HG02678 (cell line): ENCODE measurements around the gene KAT14.
"Not testable (repeated sequence)": the region's sequence is repeated elsewhere in the genome, so short reads cannot be mapped to it uniquely, and the experiment has no call there.

ENCODE experiments used
- ATAC-seq: cut with Tn5 transposase; IDR thresholded peaks from one replicate; pipeline ENCODE4 v1.9.1; 2021; ENCODE audit warnings: mild to moderate bottlenecking, moderate library complexity; ENCODE audit not compliant: unreplicated experiment

The KAT14 gene, protein sequence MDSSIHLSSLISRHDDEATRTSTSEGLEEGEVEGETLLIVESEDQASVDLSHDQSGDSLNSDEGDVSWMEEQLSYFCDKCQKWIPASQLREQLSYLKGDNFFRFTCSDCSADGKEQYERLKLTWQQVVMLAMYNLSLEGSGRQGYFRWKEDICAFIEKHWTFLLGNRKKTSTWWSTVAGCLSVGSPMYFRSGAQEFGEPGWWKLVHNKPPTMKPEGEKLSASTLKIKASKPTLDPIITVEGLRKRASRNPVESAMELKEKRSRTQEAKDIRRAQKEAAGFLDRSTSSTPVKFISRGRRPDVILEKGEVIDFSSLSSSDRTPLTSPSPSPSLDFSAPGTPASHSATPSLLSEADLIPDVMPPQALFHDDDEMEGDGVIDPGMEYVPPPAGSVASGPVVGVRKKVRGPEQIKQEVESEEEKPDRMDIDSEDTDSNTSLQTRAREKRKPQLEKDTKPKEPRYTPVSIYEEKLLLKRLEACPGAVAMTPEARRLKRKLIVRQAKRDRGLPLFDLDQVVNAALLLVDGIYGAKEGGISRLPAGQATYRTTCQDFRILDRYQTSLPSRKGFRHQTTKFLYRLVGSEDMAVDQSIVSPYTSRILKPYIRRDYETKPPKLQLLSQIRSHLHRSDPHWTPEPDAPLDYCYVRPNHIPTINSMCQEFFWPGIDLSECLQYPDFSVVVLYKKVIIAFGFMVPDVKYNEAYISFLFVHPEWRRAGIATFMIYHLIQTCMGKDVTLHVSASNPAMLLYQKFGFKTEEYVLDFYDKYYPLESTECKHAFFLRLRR

DNA sequence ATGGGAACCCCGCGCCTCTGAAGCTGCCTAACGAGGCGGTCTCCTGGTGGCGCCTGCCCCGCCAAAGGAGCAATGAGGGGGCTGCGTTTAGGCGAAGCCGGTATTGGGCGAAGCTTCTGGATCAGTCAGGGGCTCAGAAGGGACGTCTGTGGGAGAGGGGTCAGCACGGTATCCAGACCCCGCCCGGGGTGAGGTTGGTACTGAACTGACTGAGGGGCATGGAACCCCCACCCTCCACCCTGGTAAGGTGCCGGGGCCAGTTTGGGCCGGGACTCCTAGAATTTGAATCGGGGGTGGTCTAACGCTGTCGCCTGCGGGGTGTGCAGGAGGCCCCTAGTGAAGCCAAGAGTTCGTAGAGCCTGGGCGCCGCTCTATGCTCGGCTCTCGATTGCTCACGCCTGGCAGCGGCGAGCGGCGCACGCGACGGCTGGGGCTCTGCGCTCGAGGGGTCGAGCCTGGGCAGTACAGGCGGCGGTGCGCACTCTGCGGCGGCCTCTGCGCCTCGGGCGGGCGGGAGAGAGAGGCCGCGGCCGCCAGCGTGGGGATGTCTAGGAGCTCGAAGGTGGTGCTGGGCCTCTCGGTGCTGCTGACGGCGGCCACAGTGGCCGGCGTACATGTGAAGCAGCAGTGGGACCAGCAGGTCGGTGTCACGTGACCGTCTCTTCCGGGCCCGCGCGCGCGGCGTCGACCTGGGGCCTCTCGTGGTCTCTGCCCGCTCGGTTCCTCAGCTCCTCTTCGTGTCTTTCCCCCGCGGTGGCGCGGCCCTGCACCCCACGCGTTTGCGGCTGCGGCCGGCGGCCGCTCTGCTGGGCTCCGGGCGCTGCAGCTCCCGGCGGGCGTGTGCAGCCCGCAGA, at the start of gene KAT14, which contains the start of gene PET117:
Gene KAT14, plus strand, starts transcription at position 452 of the 854 bp plus-strand sequence. CDS start 4,798 bp downstream, outside the sequence.
Gene PET117, plus strand, starts transcription at position 452 of the 854 bp plus-strand sequence. Its CDS starts 93 bp downstream, at position 545.
- ATAC-seq: peak; percentile 89

DNA sequence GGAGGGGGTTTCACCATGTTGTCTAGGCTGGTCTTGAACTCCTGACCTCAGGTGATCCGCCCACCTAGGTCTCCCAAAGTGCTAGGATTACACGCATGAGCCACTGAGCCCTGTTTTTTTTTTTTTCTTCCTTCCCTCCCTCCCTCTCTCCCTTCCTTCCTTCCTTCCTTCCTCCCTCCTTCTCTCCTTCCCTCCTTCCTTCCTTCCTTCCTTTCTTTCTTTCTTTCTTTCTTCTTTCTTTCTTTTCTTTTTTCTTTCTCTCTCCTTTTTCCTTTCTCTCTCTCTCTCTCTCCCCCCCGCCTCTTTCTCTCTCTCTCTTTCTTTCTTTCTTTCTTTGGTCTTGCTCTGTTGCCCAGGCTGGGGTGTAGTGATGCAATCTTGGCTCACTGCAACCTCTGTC, 49.4 kb upstream of the KAT14 start:
- ATAC-seq: not testable (repeated sequence)

DNA sequence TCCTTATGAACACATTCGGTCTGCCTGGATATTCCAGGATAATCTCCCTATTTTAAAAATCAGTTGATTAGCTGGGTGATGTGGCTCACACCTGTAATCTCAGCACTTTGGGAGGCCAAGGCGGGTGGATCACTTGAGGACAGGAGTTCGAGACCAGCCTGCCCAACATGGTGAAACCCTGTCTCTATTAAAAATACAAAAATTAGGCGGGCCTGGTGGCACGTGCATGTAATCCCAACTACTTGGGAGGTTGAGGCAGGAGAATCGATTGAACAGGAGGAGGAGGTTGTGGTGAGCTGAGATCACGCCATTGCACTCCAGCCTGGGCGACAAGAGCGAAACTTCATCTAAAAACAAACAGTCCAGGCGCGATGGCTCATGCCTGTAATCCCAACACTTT, 48.8 kb upstream of the KAT14 start:
- ATAC-seq: not testable (repeated sequence)

DNA sequence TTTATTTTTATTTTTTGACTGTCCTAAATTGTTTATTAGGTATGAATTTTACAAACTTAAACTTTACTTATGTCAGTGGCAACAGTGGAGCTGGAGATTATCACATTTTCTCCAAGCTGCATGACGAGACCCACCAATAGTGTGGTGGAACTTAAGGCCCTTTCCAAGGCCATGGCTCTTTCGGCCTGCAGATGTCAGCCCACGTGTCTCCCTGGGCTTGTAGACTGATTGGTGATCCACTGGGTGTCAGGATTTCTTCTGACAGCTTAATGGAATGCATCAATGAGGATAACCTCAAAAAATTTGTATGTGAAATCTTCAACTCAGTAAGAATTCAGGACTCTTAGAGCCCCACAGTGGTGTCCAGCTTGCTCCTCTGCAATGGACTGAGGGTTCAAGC, 47.6 kb upstream of the KAT14 start:
- no peak for ATAC-seq

DNA sequence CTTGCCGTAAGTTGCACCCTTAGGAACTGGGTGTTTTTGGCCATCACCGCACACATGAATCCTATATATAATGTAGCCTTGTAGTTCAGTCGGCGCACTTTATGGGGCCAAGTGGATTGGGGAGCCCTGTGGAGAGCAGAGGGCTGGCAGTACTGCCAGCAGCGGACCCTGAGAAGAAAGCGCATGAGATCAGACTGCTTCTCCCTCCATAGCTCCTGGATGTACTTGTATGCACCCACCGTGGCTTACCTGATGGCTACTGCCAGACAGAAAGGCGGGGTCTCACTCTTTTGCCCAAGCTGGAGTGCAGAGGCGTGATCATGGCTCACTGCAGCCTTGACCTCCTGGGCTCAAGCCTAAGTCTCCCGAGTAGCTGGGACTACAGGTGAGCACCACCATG, 47.2 kb upstream of the KAT14 start:
- ATAC-seq: no peak

DNA sequence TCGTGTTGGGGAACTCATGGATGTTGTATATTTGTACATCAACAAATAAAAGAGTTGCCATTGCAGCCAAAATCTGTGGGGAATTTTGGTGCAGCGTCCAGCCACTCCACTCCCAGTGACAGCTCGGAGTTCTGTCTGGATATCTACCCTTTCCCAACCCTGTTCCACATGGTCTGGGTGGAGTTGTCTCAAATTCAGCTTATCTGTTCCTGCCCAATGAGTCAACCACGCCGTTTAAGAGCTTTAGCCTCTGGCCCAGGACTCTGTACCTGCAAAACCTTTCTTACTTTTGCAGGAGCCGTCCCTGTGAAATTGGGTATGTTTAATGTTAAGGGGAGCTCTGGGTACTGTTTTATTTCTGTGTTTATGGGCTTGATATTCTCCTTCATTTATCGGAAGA, 46.0 kb upstream of the KAT14 start:
- ATAC-seq: no peak

DNA sequence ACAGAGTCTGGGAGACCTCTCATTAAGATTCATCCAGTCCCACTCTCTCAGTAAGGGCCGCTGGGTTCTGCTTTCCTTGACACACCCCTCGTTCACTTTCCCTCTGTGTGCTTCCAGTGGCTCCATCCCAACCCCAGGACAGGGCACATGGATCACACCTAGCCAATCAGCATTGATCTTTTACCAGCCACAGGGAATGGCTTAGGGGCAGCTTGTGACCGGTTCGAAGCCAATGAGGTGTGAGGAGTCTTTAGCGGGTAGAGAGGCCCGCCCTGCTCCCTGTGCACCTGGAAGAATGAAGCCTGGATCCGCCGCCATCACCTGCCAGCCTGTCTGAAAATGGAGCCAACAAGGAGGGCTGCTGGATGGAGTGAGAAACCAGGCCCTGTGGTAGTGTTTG, 44.8 kb upstream of the KAT14 start:
- ATAC-seq: no peak

DNA sequence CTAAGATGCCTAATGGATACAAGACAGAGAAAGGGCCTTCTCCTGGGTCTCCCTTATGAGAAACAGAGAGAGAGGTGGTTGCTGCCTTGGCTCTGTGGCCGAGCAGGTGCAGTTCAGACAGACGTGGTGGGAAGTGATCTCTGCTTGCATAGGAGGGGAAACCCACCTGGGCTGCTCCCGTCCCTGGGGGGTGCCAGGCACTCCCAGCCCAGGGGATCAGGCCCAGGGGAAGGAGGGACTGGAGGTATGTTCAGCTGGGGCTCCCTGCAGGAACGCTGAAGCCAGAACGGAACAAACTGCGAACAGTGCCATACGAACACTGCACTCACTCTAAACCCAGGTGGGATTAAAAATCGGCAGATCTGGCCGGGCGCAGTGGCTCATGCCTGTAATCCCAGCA, 44.3 kb upstream of the KAT14 start:
- ATAC-seq: no peak

DNA sequence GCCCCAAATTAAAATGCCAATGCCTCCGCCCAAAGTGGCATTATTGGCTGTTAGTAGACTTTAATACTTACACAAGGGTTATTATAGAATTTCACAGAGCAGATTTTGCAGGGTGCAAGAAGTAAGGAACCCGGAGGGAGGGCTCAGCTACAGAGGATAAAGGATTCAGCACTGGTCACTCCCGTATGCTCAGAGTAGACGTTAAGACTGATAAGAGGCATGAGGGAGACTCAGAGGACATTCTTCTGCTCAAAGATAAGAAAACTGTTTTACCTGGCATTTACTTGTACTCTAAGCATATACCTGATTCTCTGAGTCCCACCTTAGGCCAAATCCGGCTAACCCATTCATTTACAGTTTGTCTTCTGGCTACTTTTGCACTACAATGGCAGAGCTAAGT, 43.5 kb upstream of the KAT14 start:
- no peak for ATAC-seq

DNA sequence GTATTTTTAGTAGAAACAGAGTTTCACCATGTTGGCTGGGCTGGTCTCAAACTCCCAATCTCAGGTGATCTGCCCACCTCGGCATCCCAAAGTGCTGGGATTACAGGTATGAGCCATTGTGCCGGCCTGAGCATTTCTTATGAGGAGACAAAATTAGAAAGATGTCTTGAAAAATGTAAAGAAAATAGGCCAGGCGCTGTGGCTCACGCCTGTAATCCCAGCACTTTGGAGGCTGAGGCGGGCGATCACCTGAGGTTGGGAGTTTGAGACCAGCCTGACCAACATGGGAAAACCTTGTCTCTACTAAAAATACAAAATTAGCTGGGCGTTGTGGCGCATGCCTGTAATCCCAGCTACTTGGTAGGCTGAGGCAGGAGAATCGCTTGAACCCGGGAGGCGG, 37.1 kb upstream of the KAT14 start:
- not testable (repeated sequence) for ATAC-seq

DNA sequence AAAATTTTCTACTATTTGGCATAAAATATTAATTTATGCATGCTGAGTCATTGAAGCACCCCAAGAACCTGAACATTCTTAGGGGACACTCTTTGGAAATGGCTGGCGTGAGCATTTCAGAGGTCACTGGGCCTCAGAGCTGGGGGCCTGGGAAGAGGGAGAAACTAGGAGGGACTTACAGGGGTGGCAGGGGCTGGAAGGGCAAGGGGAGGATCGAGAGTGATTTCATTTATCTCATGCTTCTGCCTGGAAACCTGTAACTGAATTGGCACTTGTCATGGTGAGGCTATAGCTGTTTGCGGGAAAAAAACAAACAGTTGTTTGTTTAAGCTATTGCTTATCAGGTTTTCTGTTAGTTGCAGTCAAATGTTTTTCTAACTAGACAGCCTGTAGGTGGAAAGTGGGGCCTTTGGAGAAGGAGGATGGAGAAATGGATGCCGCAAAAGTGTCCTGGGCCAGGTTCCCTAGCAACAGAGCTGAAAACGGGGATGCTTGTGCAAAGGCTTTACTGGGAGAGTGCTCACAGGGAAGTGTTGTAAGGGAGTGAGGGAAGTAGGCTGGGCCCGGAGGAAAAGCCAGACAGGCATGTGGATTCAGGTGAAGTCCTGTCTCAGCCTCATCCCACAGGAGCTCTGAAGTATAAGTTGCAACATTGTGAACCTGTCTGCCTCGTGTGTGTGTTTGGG, 36.4 kb upstream of the KAT14 start:
- no peak for ATAC-seq

DNA sequence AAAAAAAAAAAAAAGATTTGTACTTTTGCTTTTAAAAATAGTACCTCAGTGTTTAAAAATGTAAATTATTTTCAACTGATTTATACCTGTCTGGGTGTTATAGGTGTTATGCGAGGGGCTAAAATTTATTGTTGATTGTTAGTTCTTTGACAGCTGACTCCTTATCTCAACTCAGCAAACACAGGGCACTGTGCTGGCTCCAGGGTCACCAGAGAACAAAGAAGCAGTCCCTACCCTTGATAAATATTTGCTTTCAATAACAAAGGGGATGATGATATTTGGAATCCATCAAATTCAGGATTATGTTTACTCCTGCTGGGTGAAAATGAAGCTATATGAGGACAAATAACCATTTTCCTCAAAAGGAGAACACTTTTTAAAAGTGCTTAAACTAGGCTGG, 34.2 kb upstream of the KAT14 start:
- no peak for ATAC-seq

DNA sequence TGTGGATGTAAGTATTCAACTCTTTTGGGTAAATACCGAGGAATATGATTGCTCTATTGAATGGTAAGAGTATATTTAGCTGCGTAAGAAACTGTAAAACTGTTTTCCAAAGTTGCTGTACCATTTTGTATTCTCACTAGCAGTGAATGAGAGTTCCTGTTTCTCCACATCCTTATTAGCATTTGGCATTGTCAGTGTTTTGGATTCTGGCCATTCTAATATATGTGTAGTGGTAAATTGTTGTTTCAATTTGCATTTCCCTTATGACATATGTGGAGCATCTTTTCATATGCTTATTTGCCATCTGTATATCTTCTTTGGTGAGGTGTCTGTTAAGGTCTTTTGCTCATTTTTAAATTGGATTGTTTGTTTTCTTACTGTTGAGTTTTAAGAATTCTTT, 29.3 kb upstream of the KAT14 start:
- ATAC-seq: no peak

DNA sequence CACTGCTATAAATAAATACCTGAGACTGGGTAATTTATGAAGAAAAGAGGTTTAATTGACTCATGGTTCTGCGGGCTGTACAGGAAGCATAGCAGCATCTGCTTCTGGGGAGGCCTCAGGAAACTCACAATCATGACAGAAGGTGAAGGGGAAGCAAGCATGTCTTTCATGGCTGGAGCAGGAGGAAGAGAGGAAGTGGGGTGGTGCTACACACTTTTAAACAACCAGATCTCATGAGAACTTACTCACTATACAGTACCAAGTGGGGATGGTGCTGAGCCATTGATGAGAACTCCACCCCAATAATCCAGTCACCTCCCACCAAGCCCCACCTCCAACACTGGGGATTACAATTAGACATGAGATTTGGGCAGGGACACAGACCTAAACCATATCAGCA, 9.1 kb upstream of the KAT14 start:
- ATAC-seq: not testable (repeated sequence)

DNA sequence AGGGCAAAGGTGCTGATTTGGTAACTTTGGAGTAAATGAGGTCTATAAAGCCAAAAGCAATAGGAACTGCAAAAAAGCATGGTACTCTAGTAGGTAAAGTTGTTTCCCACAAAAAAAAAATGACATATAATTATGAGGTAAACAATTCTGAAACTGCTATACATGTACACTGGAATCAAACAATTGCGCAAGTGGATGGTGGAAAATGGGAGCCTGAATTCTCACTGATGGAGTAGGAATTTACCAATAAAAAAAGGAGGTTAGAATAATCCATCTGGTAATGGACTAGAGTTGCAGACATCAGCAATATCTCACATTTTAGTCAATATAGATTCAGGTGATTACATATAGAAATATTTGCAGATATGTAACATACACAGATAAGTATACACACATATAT, 5.0 kb upstream of the KAT14 start:
- ATAC-seq: no peak

DNA sequence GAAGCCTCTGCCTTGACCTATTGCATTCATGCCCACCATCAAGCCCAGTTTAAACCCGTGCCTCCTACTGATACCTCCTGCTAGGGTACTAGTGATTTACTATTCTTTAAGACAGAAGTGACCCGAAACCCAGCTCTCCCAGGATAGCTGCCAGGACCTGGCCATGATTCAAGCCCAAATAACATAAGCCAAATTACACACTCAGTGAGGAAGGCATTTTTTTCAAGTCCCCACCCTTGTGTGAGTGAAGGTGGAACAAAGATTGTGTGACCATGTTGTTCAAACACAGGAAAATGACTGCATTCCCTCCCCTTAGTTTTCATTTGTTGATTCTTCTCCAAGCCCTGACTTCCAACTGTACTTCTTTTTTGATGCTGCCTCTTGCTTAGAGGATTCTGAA, 3.7 kb upstream of the KAT14 start:
- no peak for ATAC-seq

DNA sequence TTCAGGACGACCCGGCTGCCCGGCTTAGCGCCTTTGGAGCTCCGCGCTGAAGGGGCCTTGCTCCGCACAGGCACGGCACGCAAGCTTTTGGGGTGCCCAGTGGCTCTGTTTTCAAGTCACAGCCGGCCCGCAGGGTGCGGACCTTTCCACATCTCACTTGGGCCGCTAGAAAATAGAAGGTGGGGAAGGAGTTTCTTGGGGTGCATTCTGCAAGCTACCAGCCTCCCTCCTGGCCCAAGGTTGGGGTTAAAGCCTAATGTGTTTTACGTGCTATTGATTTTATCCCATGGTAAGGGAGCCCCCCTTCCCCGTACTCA, 561 bp downstream of the KAT14 start:
- peak; percentile 38 for ATAC-seq

DNA sequence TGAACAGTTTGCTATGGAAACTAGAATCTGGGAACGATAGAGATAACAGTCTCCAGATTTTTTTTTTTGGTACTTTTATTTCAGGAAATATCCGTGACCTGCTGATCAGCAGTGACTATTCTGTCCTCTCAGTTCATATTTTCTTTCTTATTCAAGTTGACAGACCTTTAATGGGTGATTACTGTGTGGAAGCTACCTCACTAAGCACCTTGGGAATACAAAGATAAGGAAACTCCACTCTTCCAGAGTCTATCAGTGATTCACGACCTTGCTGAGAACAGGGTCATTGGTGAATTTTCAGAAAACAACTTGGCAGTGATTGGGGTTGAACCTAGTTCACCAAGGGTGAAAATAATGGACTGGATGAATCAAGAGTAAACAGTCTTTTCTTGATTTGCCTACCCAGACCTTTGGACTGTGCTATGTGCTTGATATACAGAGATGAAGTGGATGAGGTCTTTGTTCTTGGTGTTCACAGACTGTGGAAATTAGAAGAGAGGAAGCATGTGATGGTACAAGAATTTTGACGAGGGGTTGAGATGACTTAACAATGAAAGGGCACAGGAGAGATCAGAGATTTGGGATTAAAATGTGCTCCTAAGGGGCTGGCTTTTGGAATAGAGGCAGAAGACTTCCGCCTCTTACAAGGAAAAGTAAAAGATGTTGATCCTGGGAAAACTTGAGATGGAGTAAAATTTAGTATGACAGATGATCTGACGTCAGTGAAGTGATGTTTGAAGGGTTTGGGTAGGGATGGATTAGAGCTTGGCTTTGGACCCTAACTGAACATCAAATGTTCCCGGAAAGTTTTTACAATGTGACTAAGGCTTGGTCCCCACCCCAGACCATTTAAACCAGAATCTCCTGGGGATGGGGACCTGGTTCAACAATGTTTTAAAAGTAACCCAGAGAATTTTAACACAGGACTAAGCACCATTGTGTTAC, 1.2 kb downstream of the KAT14 start:
- ATAC-seq: no peak

DNA sequence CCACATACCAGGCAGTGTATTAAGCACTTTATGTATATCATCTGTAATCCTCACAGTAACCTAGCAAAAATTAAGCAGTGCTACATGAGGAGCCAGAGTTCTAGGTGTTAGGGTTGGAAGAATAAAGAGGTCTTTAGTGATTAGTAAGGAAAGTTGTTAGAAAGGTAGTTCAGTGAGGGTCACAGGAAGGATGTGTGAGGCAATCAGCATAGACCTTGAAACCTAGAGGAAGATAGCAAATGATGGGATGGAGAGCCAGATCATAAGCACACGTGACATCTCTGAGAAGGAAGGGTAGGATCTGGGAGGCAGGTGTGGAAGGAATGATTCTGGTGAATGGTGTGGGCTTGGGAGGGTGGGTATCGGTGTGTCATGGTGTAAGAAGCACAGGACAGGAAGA, 2.2 kb downstream of the KAT14 start:
- no peak for ATAC-seq
